Measurements from ENCODE around the gene USH2A. TPM values are rescaled to one million over a fixed set of nuclear protein-coding genes. Genes with fewer than 3 reads are reported as not detected.

USH2A gene
- total RNA-seq, 1 donor from 2014 or later, result 0.04 TPM

GRCh38 chr1:215963621-215964020, 459.6 kb downstream of the USH2A start:
- no peak overlapping the region for H3K9ac ChIP-seq
- H3K36me3 Mint-ChIP-seq, result no peaks in the 10 kb centered on the region
- TF ChIP-seq CTCF (IDR thresholded peaks at IDR 0.05), result no peak
- no peak for TF ChIP-seq EZH2phosphoT487 (IDR thresholded peaks at IDR 0.05)
- no peak for TF ChIP-seq EZH2 (IDR thresholded peaks at IDR 0.05)
- H3K27ac ChIP-seq, result no peak overlapping the region
- H3K36me3 ChIP-seq, result no peaks in the 10 kb centered on the region
- H3K27me3 Mint-ChIP-seq (ENCODE audit: insufficient read depth, low read depth), result no peaks in the 10 kb centered on the region
- H3K4me1 Mint-ChIP-seq, result peaks cover 8% of the 10 kb centered on the region
- no peaks in the 10 kb centered on the region for H3K9me3 ChIP-seq (ENCODE audit: low read depth)
- H3K79me2 ChIP-seq (ENCODE audit: low read depth), result no peaks in the 10 kb centered on the region
- H2AFZ ChIP-seq (replicated peaks), result no peak overlapping the region
- H3K4me2 ChIP-seq, result no peak overlapping the region
- H3K4me3 Mint-ChIP-seq, result no peak overlapping the region
- H3K4me3 ChIP-seq, result no peak overlapping the region
- H3K9me3 Mint-ChIP-seq, result no peaks in the 10 kb centered on the region
- H3K4me1 ChIP-seq, result peaks cover 4% of the 10 kb centered on the region
- no peaks in the 10 kb centered on the region for H3K27me3 ChIP-seq
- DNase-seq (ENCODE audit: low spot score), result no peak
- no peak overlapping the region for H3K27ac Mint-ChIP-seq
- H4K20me1 ChIP-seq (ENCODE audit: low read depth), result no peaks in the 10 kb centered on the region
- no peaks in the 10 kb centered on the region for H3F3A ChIP-seq (ENCODE audit: low read depth)

- H3K79me2 ChIP-seq (ENCODE audit: low read depth), result no peaks in the 10 kb centered on the region
- H3K4me2 ChIP-seq, result no peak overlapping the region
- H3K4me3 ChIP-seq, result no peak overlapping the region
- no peaks in the 10 kb centered on the region for H3K27me3 ChIP-seq
- peaks cover 13% of the 10 kb centered on the region for H3K4me1 Mint-ChIP-seq
- H4K20me1 ChIP-seq (ENCODE audit: low read depth), result no peaks in the 10 kb centered on the region
- no peak for TF ChIP-seq CTCF (IDR thresholded peaks at IDR 0.05)
- no peak for TF ChIP-seq EZH2 (IDR thresholded peaks at IDR 0.05)
- TF ChIP-seq EZH2phosphoT487 (IDR thresholded peaks at IDR 0.05), result no peak
- H3F3A ChIP-seq (ENCODE audit: low read depth), result no peaks in the 10 kb centered on the region
- peak overlapping the region; percentile 59 for H2AFZ ChIP-seq (replicated peaks)
- no peak overlapping the region for H3K9ac ChIP-seq
- no peak overlapping the region for H3K27ac ChIP-seq
- no peaks in the 10 kb centered on the region for H3K36me3 Mint-ChIP-seq
- DNase-seq (ENCODE audit: low spot score), result no peak
- no peak overlapping the region for H3K27ac Mint-ChIP-seq
- H3K4me3 Mint-ChIP-seq, result no peak overlapping the region
- H3K9me3 Mint-ChIP-seq, result no peaks in the 10 kb centered on the region
- H3K9me3 ChIP-seq (ENCODE audit: low read depth), result no peaks in the 10 kb centered on the region
- peaks cover 5% of the 10 kb centered on the region for H3K4me1 ChIP-seq
- H3K27me3 Mint-ChIP-seq (ENCODE audit: insufficient read depth, low read depth), result no peaks in the 10 kb centered on the region
- H3K36me3 ChIP-seq, result no peaks in the 10 kb centered on the region
These were observed 460.2 kb downstream of the USH2A start for GRCh38 chr1:215963040-215963439.

GRCh38 chr1:215958841-215959240, 464.4 kb downstream of the USH2A start:
- Histone ChIP-seq H3K4me2 (no peak overlapping the region), H4K20me1 (ENCODE audit: low read depth) (no peaks in the 10 kb centered on the region), H3K9ac (no peak overlapping the region), H3K4me1 (peaks cover 10% of the 10 kb centered on the region), H2AFZ (replicated peaks) (peak overlapping the region; percentile 42), H3K27ac (peak overlapping the region; percentile 35), H3F3A (ENCODE audit: low read depth) (no peaks in the 10 kb centered on the region), H3K9me3 (ENCODE audit: low read depth) (no peaks in the 10 kb centered on the region), H3K4me3 (no peak overlapping the region), H3K36me3 (no peaks in the 10 kb centered on the region), H3K27me3 (no peaks in the 10 kb centered on the region), H3K79me2 (ENCODE audit: low read depth) (no peaks in the 10 kb centered on the region)
- Mint-ChIP-seq H3K9me3 (no peaks in the 10 kb centered on the region), H3K36me3 (no peaks in the 10 kb centered on the region), H3K4me3 (no peak overlapping the region), H3K4me1 (peaks cover 22% of the 10 kb centered on the region), H3K27me3 (ENCODE audit: insufficient read depth, low read depth) (no peaks in the 10 kb centered on the region), H3K27ac (no peak overlapping the region)
- no peak for DNase-seq (ENCODE audit: low spot score)
- TF ChIP-seq EZH2 (IDR thresholded peaks at IDR 0.05) (no peak), CTCF (IDR thresholded peaks at IDR 0.05) (no peak), EZH2phosphoT487 (IDR thresholded peaks at IDR 0.05) (no peak)
